Stomach (tissue), 4 donors: ENCODE results near the gene WFDC2.
"Not testable (repeated sequence)": the region's sequence is repeated elsewhere in the genome, so short reads cannot be mapped to it uniquely, and the experiment has no call there.

Experiments used
- CTCF ChIP-seq, 7 experiments: fragments of 450-650 bp in 4 of 7; fragments of 200-600 bp in 3 of 7; sonication (generic) in 3 of 7; IDR thresholded peaks; one replicate each; pipeline ENCODE4 v1.5.1; 2016 to 2019; ENCODE audit warnings: antibody characterized with exemption in 7 of 7, control low read depth in 2 of 7, mild to moderate bottlenecking in 1 of 7
- POLR2A ChIP-seq, 4 donors: fragments of 450-650 bp; IDR thresholded peaks; one replicate each; pipeline ENCODE4 v1.6.1; 2016; ENCODE audit warnings: antibody characterized with exemption in 4 of 4, control low read depth in 2 of 4, mild to moderate bottlenecking in 1 of 4, moderate library complexity in 1 of 4

GRCh38 chr20:45472286-45472685, 2.7 kb downstream of the WFDC2 start:
- not testable (repeated sequence) for TF ChIP-seq CTCF, POLR2A (IDR thresholded peaks at IDR 0.05)
